SK-N-SH treated with all-trans-retinoic acid at 6 μM for 48 hours (cell line): ENCODE measurements around the gene DAB2IP.

Experiments used
- ATAC-seq: fragments of 200-7000 bp; cut with Tn5 transposase; 3 replicates; pipeline ENCODE4 v1.9.1; 2020; ENCODE audit warnings: mild to moderate bottlenecking, moderate library complexity
- ARNTL ChIP-seq: fragments of 450-650 bp; formaldehyde crosslinking; IDR thresholded peaks from 2 replicates; pipeline ENCODE4 v1.5.0; 2020; ENCODE audit warnings: low read depth, mild to moderate bottlenecking, moderate library complexity, borderline replicate concordance
- BACH2 ChIP-seq: fragments of 250-450 bp; sonication (Bioruptor Pico); IDR thresholded peaks from 2 replicates; pipeline ENCODE4 v1.9.0; 2021; ENCODE audit warnings: mild to moderate bottlenecking, borderline replicate concordance
- CSDC2 ChIP-seq: fragments of 250-450 bp; sonication (Bioruptor Pico); IDR thresholded peaks from 2 replicates; pipeline ENCODE4 v1.5.0; 2020; ENCODE audit warnings: mild to moderate bottlenecking, moderate library complexity
- ESRRG ChIP-seq: fragments of 250-450 bp; sonication (Bioruptor Pico); IDR thresholded peaks from 2 replicates; pipeline ENCODE4 v1.6.1; 2021; ENCODE audit warnings: mild to moderate bottlenecking
- ISL1 ChIP-seq: fragments of 250-450 bp; sonication (Bioruptor Pico); IDR thresholded peaks from 2 replicates; pipeline ENCODE4 v2.1.2; 2022; ENCODE audit warnings: mild to moderate bottlenecking, moderate library complexity
- OSR1 ChIP-seq: fragments of 250-450 bp; sonication (Bioruptor Pico); IDR thresholded peaks from 2 replicates; pipeline ENCODE4 v1.8.0; 2022; ENCODE audit warnings: moderate library complexity, mild to moderate bottlenecking, inconsistent platforms
- PATZ1 ChIP-seq: fragments of 250-450 bp; sonication (Bioruptor Pico); IDR thresholded peaks from 2 replicates; pipeline ENCODE4 v1.8.0; 2020; ENCODE audit warnings: mild to moderate bottlenecking, moderate library complexity, borderline replicate concordance
- PPARA ChIP-seq: fragments of 250-450 bp; sonication (Bioruptor Pico); IDR thresholded peaks from 2 replicates; pipeline ENCODE4 v1.5.0; 2020; ENCODE audit warnings: mild to moderate bottlenecking, borderline replicate concordance
- RARB ChIP-seq: fragments of 250-450 bp; sonication (Bioruptor Pico); IDR thresholded peaks from 2 replicates; pipeline ENCODE4 v1.8.0; 2021; ENCODE audit warnings: mild to moderate bottlenecking, moderate library complexity
- SNAI2 ChIP-seq: fragments of 250-450 bp; sonication (Bioruptor Pico); IDR thresholded peaks from 2 replicates; pipeline ENCODE4 v1.5.0; 2020; ENCODE audit warnings: mild to moderate bottlenecking, moderate library complexity
- TCF4 ChIP-seq: fragments of 250-450 bp; sonication (Bioruptor Pico); IDR thresholded peaks from 2 replicates; pipeline ENCODE4 v1.8.0; 2021; ENCODE audit warnings: mild to moderate bottlenecking, moderate library complexity, borderline replicate concordance
- TOX ChIP-seq: fragments of 250-450 bp; sonication (Bioruptor Pico); IDR thresholded peaks from 2 replicates; pipeline ENCODE4 v1.8.0; 2021; ENCODE audit warnings: mild to moderate bottlenecking, moderate library complexity, borderline replicate concordance
- TSHZ2 ChIP-seq: fragments of 250-450 bp; sonication (Bioruptor Pico); IDR thresholded peaks from 2 replicates; pipeline ENCODE4 v1.5.0; 2020; ENCODE audit warnings: mild to moderate bottlenecking, moderate library complexity
- ZC3H10 ChIP-seq: fragments of 250-450 bp; sonication (Bioruptor Pico); IDR thresholded peaks from 2 replicates; pipeline ENCODE4 v1.5.1; 2021; ENCODE audit warnings: mild to moderate bottlenecking, moderate library complexity
- ZFP3 ChIP-seq: fragments of 250-450 bp; sonication (Bioruptor Pico); IDR thresholded peaks from 2 replicates; pipeline ENCODE4 v1.5.0; 2020; ENCODE audit warnings: mild to moderate bottlenecking, moderate library complexity
- ZFP30 ChIP-seq: fragments of 450-650 bp; formaldehyde crosslinking; IDR thresholded peaks from 2 replicates; pipeline ENCODE4 v1.5.0; 2022; ENCODE audit warnings: mild to moderate bottlenecking, moderate library complexity
- ZNF565 ChIP-seq: fragments of 450-650 bp; formaldehyde crosslinking; conservative IDR thresholded peaks from 2 replicates; pipeline ENCODE4 v1.5.0; 2020; ENCODE audit warnings: low read depth, mild to moderate bottlenecking, moderate library complexity
- ZNF70 ChIP-seq: fragments of 450-650 bp; formaldehyde crosslinking; IDR thresholded peaks from 2 replicates; pipeline ENCODE4 v1.5.0; 2020; ENCODE audit warnings: mild to moderate bottlenecking, moderate library complexity
- ZNF8 ChIP-seq: fragments of 450-650 bp; formaldehyde crosslinking; IDR thresholded peaks from 2 replicates; pipeline ENCODE4 v1.5.0; 2020; ENCODE audit warnings: mild to moderate bottlenecking, moderate library complexity
- TF ChIP-seq, protein P1 (sequence below): fragments of 250-450 bp; sonication (Bioruptor Pico); IDR thresholded peaks from 2 replicates; pipeline ENCODE4 v1.8.0; 2021; ENCODE audit warnings: low read depth, mild to moderate bottlenecking, moderate library complexity, borderline replicate concordance
- TF ChIP-seq, protein P2 (sequence below): fragments of 250-450 bp; sonication (Bioruptor Pico); IDR thresholded peaks from 2 replicates; pipeline ENCODE4 v1.5.1; 2021; ENCODE audit warnings: mild to moderate bottlenecking, moderate library complexity

Gene DAB2IP

DNA sequence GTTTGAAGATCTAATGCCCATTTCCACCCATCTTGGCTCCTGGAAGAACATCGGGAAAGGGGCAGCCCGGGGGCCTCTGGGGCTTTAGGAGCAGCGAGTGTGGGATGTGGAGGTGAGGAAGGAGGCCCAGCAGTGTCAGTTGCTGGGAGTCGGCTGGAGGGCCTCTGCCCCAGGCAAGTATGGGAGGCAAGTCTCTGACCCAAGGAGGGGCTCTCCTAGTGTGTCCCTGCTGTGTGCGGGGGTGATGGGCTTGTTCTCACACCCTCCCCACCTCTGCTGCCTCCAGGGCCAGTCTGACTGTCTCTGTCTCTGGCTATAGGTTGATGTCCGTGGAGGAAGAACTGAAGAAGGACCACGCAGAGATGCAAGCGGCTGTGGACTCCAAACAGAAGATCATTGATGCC, 129.7 kb downstream of the DAB2IP start (continued):
- TF ChIP-seq TSHZ2 (CRISPR knock-in tag) (no peak), OSR1 (CRISPR knock-in tag) (no peak), ZNF70 (no peak), ISL1 (CRISPR knock-in tag) (no peak), BACH2 (no peak), ZFP3 (CRISPR knock-in tag) (no peak)

GRCh38 chr9:121781701-121782464, 130.4 kb downstream of the DAB2IP start:
- TF ChIP-seq BACH2: no peak
- TF ChIP-seq ISL1 (CRISPR knock-in tag): no peak
- TF ChIP-seq RARB (CRISPR knock-in tag): no peak
- no peak for TF ChIP-seq SNAI2
- no peak for TF ChIP-seq PPARA (CRISPR knock-in tag)
- no peak for TF ChIP-seq PATZ1
- no peak for TF ChIP-seq ZFP3 (CRISPR knock-in tag)
- no peak for TF ChIP-seq ARNTL
- TF ChIP-seq ZNF70: no peak
- TF ChIP-seq ZFP30 (CRISPR knock-in tag): no peak
- TF ChIP-seq ESRRG (CRISPR knock-in tag): no peak
- TF ChIP-seq, protein P1, sequence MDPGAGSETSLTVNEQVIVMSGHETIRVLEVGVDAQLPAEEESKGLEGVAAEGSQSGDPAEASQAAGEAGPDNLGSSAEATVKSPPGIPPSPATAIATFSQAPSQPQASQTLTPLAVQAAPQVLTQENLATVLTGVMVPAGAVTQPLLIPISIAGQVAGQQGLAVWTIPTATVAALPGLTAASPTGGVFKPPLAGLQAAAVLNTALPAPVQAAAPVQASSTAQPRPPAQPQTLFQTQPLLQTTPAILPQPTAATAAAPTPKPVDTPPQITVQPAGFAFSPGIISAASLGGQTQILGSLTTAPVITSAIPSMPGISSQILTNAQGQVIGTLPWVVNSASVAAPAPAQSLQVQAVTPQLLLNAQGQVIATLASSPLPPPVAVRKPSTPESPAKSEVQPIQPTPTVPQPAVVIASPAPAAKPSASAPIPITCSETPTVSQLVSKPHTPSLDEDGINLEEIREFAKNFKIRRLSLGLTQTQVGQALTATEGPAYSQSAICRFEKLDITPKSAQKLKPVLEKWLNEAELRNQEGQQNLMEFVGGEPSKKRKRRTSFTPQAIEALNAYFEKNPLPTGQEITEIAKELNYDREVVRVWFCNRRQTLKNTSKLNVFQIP: no peak
- TF ChIP-seq CSDC2 (CRISPR knock-in tag): no peak
- TF ChIP-seq OSR1 (CRISPR knock-in tag): no peak
- no peak for TF ChIP-seq TSHZ2 (CRISPR knock-in tag)
- no peak for ATAC-seq

- ATAC-seq: no peak
- TF ChIP-seq ZNF565 (no peak), CSDC2 (CRISPR knock-in tag) (no peak), ZC3H10 (no peak), ZNF8 (CRISPR knock-in tag) (no peak), ZFP30 (CRISPR knock-in tag) (no peak), RARB (CRISPR knock-in tag) (no peak), PATZ1 (no peak), ZNF70 (no peak), OSR1 (CRISPR knock-in tag) (no peak), TOX (CRISPR knock-in tag) (no peak), ARNTL (no peak), TSHZ2 (CRISPR knock-in tag) (no peak), ISL1 (CRISPR knock-in tag) (no peak), TCF4 (CRISPR knock-in tag) (no peak)
- TF ChIP-seq, protein P2, sequence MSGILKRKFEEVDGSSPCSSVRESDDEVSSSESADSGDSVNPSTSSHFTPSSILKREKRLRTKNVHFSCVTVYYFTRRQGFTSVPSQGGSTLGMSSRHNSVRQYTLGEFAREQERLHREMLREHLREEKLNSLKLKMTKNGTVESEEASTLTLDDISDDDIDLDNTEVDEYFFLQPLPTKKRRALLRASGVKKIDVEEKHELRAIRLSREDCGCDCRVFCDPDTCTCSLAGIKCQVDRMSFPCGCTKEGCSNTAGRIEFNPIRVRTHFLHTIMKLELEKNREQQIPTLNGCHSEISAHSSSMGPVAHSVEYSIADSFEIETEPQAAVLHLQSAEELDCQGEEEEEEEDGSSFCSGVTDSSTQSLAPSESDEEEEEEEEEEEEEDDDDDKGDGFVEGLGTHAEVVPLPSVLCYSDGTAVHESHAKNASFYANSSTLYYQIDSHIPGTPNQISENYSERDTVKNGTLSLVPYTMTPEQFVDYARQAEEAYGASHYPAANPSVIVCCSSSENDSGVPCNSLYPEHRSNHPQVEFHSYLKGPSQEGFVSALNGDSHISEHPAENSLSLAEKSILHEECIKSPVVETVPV: no peak
Measured at GRCh38 chr9:121782514-121783110, 131.2 kb downstream of the DAB2IP start.
